GM10248 (cell line): Measurements from ENCODE around the gene OBP2B.

Experiments used
- CTCF ChIA-PET: fragments of 300-600 bp; sonication (Branson Sonifier 250); formaldehyde crosslinking; extraction: SDS; loops from one replicate; lab custom pipeline; 2021; ENCODE audit warnings: antibody characterized with exemption; lab: Yijun Ruan, JAX
- POLR2A ChIA-PET: fragments of 350-650 bp; sonication (Branson Sonifier 250); formaldehyde crosslinking; extraction: SDS; loops from one replicate; lab custom pipeline; 2020; ENCODE audit warnings: antibody characterized with exemption; lab: Yijun Ruan, JAX
- DNase-seq: peaks from one replicate; pipeline ENCODE4 v3.0.0; 2012; ENCODE audit errors: extremely low spot score
- TF ChIP-seq, protein P1 (sequence below): IDR thresholded peaks from 2 replicates; pipeline ENCODE4 v1.5.1; 2012; ENCODE audit warnings: mild to moderate bottlenecking, low read depth; ENCODE audit errors: extremely low read depth, missing control alignments, control extremely low read depth

Gene OBP2B

DNA sequence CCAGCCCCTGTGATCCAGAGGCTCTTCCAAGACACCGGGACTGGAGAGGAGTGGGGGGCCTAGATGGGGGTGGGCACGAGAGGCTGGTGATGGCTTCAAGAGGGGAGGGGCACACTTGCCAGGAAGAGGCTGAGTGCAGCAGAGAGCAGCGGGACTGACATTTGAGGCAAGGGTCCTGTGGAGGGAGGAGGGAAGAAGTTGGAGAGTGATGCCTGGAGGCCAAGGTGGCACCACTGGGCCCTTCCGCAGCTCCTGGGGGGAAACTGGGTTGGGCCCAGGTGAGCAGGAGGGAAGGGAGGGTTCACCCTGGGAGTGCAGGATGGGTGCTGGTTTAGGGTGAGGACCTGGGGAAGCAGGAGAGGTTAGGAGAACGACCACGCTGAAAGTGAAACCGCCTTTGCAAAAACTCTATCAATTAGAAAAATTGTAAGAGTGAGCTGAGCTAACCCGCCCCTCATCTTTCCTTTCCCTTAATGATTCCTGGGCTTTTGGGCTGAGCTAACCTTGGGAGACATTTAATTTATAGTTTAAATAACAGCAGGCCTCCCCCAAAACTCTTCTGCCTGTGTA is 39.8 kb upstream of the OBP2B start:
- TF ChIP-seq, protein P1, sequence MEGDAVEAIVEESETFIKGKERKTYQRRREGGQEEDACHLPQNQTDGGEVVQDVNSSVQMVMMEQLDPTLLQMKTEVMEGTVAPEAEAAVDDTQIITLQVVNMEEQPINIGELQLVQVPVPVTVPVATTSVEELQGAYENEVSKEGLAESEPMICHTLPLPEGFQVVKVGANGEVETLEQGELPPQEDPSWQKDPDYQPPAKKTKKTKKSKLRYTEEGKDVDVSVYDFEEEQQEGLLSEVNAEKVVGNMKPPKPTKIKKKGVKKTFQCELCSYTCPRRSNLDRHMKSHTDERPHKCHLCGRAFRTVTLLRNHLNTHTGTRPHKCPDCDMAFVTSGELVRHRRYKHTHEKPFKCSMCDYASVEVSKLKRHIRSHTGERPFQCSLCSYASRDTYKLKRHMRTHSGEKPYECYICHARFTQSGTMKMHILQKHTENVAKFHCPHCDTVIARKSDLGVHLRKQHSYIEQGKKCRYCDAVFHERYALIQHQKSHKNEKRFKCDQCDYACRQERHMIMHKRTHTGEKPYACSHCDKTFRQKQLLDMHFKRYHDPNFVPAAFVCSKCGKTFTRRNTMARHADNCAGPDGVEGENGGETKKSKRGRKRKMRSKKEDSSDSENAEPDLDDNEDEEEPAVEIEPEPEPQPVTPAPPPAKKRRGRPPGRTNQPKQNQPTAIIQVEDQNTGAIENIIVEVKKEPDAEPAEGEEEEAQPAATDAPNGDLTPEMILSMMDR = no peak
- DNase-seq = no peak
- ChIA-PET CTCF (interaction anchor here (1.3 kb wide), 1 partner anchor 9 kb away, joined by 3 read pairs; no protein-coding TSS in a partner anchor), POLR2A (no interaction called here)

DNA sequence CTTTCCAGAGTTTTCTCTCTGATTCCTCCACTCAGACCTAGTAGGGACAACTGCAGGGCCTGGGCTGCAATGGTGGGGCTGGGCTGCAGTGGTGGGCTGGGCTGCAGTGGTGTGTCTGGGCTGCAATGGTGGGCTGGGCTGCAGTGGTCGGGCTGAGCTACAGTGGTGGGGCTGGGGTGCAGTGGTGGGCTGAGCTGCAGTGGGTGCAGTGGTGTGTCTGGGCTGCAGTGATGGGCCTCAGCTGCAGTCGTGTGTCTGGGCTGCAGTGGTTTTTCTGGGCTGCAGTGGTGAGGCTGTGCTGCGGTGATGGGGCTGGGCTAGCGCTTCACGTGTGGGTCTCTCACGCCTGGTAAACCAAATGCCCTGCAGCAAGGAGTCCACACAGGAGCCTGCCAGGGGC is 38.6 kb upstream of the OBP2B start:
- ChIA-PET POLR2A (interaction anchor here (0.6 kb wide), 1 partner anchor 84 kb away, joined by 3 read pairs; no protein-coding TSS in a partner anchor), CTCF (interaction anchor here (0.7 to 2.1 kb wide), 2 partner anchors 9 to 61 kb away, joined by 3 to 5 read pairs; no protein-coding TSS in a partner anchor)

DNA sequence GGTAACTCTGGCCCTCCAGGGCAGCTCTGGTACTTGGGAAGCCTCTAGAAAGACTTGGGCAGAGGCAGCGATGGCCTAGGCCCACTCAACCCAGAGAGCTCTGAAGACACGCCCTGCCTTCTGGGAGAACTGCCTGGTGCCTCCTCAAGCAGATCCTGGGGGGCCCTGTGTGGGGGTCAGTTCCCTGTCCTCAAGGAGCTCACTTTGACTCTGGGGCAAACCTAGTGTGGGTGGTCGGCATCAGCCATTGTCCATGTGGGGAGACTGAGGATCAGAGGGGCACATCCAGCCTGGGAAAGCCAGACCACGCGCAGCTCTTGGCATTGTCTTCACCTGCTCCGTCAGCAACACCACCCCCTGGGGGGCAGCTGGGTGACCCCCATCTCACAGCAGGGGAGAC is 37.9 kb upstream of the OBP2B start:
- CTCF ChIA-PET = interaction anchor here (0.7 to 2.1 kb wide), 2 partner anchors 8 to 61 kb away, joined by 3 to 5 read pairs; no protein-coding TSS in a partner anchor
- TF ChIP-seq, protein P1 = no peak
- POLR2A ChIA-PET = interaction anchor here (0.6 kb wide), 1 partner anchor 85 kb away, joined by 3 read pairs; no protein-coding TSS in a partner anchor
- DNase-seq = no peak

More for the DNA sequence above, 38.6 kb upstream of the OBP2B start:
- no peak for DNase-seq
- TF ChIP-seq, protein P1 = no peak

DNA sequence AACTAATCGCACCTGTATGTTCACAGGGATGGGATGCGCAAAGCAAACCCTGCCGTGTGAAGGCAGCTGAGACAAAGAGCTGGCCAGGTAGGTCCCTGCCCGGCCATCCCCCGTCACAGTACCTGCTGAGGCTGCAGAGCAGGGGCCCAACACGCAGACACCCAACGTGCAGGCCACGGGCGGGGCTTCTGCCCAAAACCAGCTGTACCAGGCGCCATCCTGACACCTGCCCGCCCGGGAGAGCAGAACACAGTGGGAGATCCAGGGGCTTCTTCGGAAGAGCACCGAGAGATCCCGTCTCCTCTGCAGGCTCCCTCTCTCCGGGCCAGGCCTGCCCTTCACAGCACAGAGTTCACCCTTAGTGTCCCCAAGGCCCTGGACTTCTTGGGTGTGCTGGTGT is 37.5 kb upstream of the OBP2B start:
- TF ChIP-seq, protein P1 = no peak
- ChIA-PET CTCF (interaction anchor here (2.1 kb wide), 1 partner anchor 8 kb away, joined by 5 read pairs; no protein-coding TSS in a partner anchor), POLR2A (no interaction called here)
- no peak for DNase-seq

DNA sequence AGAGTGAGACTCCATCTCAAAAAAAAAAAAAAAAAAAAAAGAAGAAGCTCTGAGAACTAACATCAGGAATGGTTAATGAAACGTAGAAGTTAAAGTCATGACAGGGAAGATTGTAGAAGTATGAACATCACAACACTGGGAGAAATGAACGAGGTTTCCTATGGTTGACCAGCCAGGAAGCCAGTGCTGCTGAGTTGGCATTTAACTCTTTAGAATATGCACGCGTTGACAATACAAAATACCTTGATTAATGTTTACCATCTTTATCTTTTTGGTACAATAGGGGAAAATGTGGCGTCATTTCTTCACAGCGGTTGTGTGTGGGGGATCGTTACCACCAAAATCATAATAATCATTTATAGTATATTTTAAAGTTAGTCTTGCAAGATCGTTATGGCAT is 33.9 kb upstream of the OBP2B start:
- POLR2A ChIA-PET = no interaction called here
- CTCF ChIA-PET = interaction anchor here (1.6 kb wide), 1 partner anchor 244 kb away, joined by 4 read pairs; no protein-coding TSS in a partner anchor
- TF ChIP-seq, protein P1 = no peak
- DNase-seq = no peak

DNA sequence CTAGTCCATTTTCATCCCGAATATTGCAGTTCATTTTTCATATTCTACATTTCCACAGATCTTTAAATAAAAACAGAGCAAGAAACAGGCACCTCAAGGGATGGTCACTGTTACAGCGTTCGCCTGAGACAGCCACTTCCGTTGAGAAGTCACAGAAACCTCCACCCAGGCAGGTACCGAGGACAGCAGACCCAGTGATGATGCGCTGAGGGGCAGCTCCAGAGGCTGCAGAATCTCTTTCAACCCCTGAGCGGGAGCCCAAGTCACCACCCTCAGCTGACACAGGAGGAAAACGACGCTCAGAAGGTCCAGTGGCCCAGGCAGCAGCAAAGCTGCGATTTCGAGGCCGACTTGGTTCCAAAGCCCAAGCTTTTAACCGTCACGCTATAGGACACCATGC is 33.2 kb upstream of the OBP2B start:
- TF ChIP-seq, protein P1 = no peak
- POLR2A ChIA-PET = no interaction called here
- DNase-seq = no peak
- CTCF ChIA-PET = no interaction called here
